Esophagus muscularis mucosa (tissue), 4 donors: ENCODE data around the gene KCNH1. TPM values are rescaled to one million over a fixed set of nuclear protein-coding genes. Genes with fewer than 3 reads are reported as not detected.

ENCODE experiments used
- DNase-seq: peaks from one replicate; pipeline ENCODE4 v3.0.0-alpha.2; 2017; ENCODE audit errors: extremely low spot score
- H3K27ac ChIP-seq, 4 donors: fragments of 200-600 bp; sonication (generic); replicated peaks in 1 of 4; 1 replicate in 3 of 4; 2 replicates in 1 of 4; pipeline ENCODE4 v1.5.1; 2016 to 2019; ENCODE audit warnings: mild to moderate bottlenecking in 1 of 4
- H3K27me3 ChIP-seq, 4 donors: fragments of 200-600 bp; sonication (generic); one replicate each; pipeline versions ENCODE4 v1.5.1 to v1.6.0; 2016 to 2019
- H3K36me3 ChIP-seq, 4 donors: fragments of 200-600 bp; sonication (generic); one replicate each; pipeline ENCODE4 v1.5.1; 2016 to 2019
- H3K4me1 ChIP-seq, 4 donors: fragments of 200-600 bp; sonication (generic); one replicate each; pipeline ENCODE4 v1.5.1; 2016 to 2019
- H3K4me3 ChIP-seq, 4 donors: fragments of 200-600 bp; sonication (generic); 1 replicate in 2 of 4; 2 replicates in 2 of 4; pipeline ENCODE4 v1.5.1; 2016 to 2019; ENCODE audit warnings: mild to moderate bottlenecking in 4 of 4, moderate library complexity in 1 of 4
- H3K9me3 ChIP-seq, 4 donors: fragments of 200-600 bp; sonication (generic); 1 replicate in 3 of 4; 2 replicates in 1 of 4; pipeline ENCODE4 v1.5.1; 2016 to 2019
- CTCF ChIP-seq, 3 experiments: fragments of 200-600 bp in 2 of 3; fragments of 450-650 bp in 1 of 3; sonication (generic) in 2 of 3; IDR thresholded peaks; one replicate each; pipeline ENCODE4 v1.5.1; 2017 to 2019; ENCODE audit warnings: antibody characterized with exemption in 3 of 3, mild to moderate bottlenecking in 2 of 3, moderate library complexity in 1 of 3
- EP300 ChIP-seq: sonication (generic); formaldehyde crosslinking; IDR thresholded peaks from one replicate; pipeline ENCODE4 v1.6.1; 2017; ENCODE audit warnings: antibody characterized with exemption
- POLR2A ChIP-seq: fragments of 450-650 bp; IDR thresholded peaks from one replicate; pipeline ENCODE4 v1.6.1; 2017; ENCODE audit warnings: antibody characterized with exemption, moderate library complexity, mild to moderate bottlenecking, low read depth
- POLR2AphosphoS5 ChIP-seq, 2 donors: sonication (generic); formaldehyde crosslinking; IDR thresholded peaks; one replicate each; pipeline ENCODE4 v1.6.1; 2017; ENCODE audit warnings: antibody characterized with exemption in 2 of 2
- WGBS: methylation state at CpG from one replicate; pipeline ENCODE4 v1.1.5; 2018; 5-methylcytosine and 5-hydroxymethylcytosine counted together
- intact Hi-C: fragments of 100-400 bp; cut with DNase I; formaldehyde crosslinking; loops from one replicate; pipeline ENCODE4 v1.15.1; 2023
- total RNA-seq, 4 donors: library from RNA; depleted of rRNA; stranded (reverse); fragments of >200 nt; gene quantifications; one replicate each; pipeline versions ENCODE4 v1.1.0 to v1.2.1, GENCODE V29; 2016

The KCNH1 gene
- total RNA-seq, 4 donors from 2014 or later, result 0.11 to 0.78 (median 0.46) TPM

GRCh38 chr1:210796421-210796820 is 337.5 kb downstream of the KCNH1 start:
- Histone ChIP-seq H3K27ac (no peak overlapping the region), H3K27me3 (no peaks in the 10 kb centered on the region), H3K4me1 (no peaks in the 10 kb centered on the region), H3K9me3 (no peaks in the 10 kb centered on the region), H3K36me3 (no peaks in the 10 kb centered on the region), H3K4me3 (no peak overlapping the region)
- intact Hi-C loops, result no loop called here
- DNase-seq, result no peak
- no peak for TF ChIP-seq EP300
- no peak for TF ChIP-seq POLR2AphosphoS5 (IDR thresholded peaks at IDR 0.05)
- no peak for TF ChIP-seq CTCF (IDR thresholded peaks at IDR 0.05)
- no peak for TF ChIP-seq POLR2A
- WGBS, result 95% methylated on average over 5 of the region's 5 CpGs

GRCh38 chr1:210794445-210794844 is 339.5 kb downstream of the KCNH1 start:
- no peaks in the 10 kb centered on the region for H3K4me1 ChIP-seq
- no peak overlapping the region for H3K27ac ChIP-seq
- no peak for DNase-seq
- TF ChIP-seq EP300, result no peak
- TF ChIP-seq POLR2AphosphoS5 (IDR thresholded peaks at IDR 0.05), result no peak
- TF ChIP-seq POLR2A, result no peak
- no peak for TF ChIP-seq CTCF (IDR thresholded peaks at IDR 0.05)
- no peaks in the 10 kb centered on the region for H3K27me3 ChIP-seq
- 87% methylated on average over 1 of the region's 1 CpG for WGBS
- H3K36me3 ChIP-seq, result no peaks in the 10 kb centered on the region
- H3K4me3 ChIP-seq, result no peak overlapping the region
- H3K9me3 ChIP-seq, result no peaks in the 10 kb centered on the region
- intact Hi-C loops, result no loop called here

GRCh38 chr1:210792250-210793102 is 341.5 kb downstream of the KCNH1 start:
- Histone ChIP-seq H3K4me1 (no peaks in the 10 kb centered on the region), H3K4me3 (no peak overlapping the region), H3K27ac (no peak overlapping the region), H3K36me3 (no peaks in the 10 kb centered on the region), H3K27me3 (no peaks in the 10 kb centered on the region), H3K9me3 (no peaks in the 10 kb centered on the region)
- no peak for DNase-seq
- WGBS, result 75% methylated on average over 3 of the region's 3 CpGs
- intact Hi-C loops, result no loop called here
- TF ChIP-seq POLR2A (no peak), EP300 (no peak), CTCF (IDR thresholded peaks at IDR 0.05) (no peak), POLR2AphosphoS5 (IDR thresholded peaks at IDR 0.05) (no peak)

GRCh38 chr1:210790196-210790595 is 343.8 kb downstream of the KCNH1 start:
- Histone ChIP-seq H3K27ac (no peak overlapping the region), H3K4me1 (no peaks in the 10 kb centered on the region), H3K27me3 (no peaks in the 10 kb centered on the region), H3K9me3 (no peaks in the 10 kb centered on the region), H3K36me3 (no peaks in the 10 kb centered on the region), H3K4me3 (no peak overlapping the region)
- intact Hi-C loops, result no loop called here
- no peak for DNase-seq
- 75% methylated on average over 2 of the region's 2 CpGs for WGBS
- no peak for TF ChIP-seq CTCF (IDR thresholded peaks at IDR 0.05)
- no peak for TF ChIP-seq POLR2AphosphoS5 (IDR thresholded peaks at IDR 0.05)

GRCh38 chr1:210787800-210788199 is 346.1 kb downstream of the KCNH1 start:
- no peaks in the 10 kb centered on the region for H3K4me1 ChIP-seq
- no peak for TF ChIP-seq POLR2A
- no peak for TF ChIP-seq CTCF (IDR thresholded peaks at IDR 0.05)
- TF ChIP-seq EP300, result no peak
- H3K9me3 ChIP-seq, result no peaks in the 10 kb centered on the region
- no peaks in the 10 kb centered on the region for H3K36me3 ChIP-seq
- H3K27me3 ChIP-seq, result no peaks in the 10 kb centered on the region
- H3K4me3 ChIP-seq, result no peak overlapping the region
- no peak for DNase-seq
- no peak overlapping the region for H3K27ac ChIP-seq
- intact Hi-C loops, result no loop called here
- WGBS, result 77% methylated on average over 1 of the region's 1 CpG
